Measurements from ENCODE around the gene TAS2R41. TPM values are rescaled to one million over a fixed set of nuclear protein-coding genes. Genes with fewer than 3 reads are reported as not detected.
A peak's percentile ranks its signal among the peaks of the same experiment; 100 is the strongest.

TAS2R41 gene
- total RNA-seq, 2 donors from 2014 or later: not detected

- peaks cover 18% of the 10 kb centered on the region for H3K4me1 ChIP-seq
- H3K27ac ChIP-seq: peak overlapping the region in 2 of 4 donors; percentile 53 to 54
- DNase-seq (peak in 2 of 4 donors; percentile 14 to 64), ATAC-seq (peak; percentile 82)
- no peaks in the 10 kb centered on the region for H3K36me3 ChIP-seq (replicated peaks in 1 of 2; ENCODE audit: insufficient read depth in 1 of 2, low read depth in 2 of 2)
- TF ChIP-seq CTCF (IDR thresholded peaks at IDR 0.05) (no peak), POLR2A (IDR thresholded peaks at IDR 0.05) (no peak)
- H3K9me3 ChIP-seq: no peaks in the 10 kb centered on the region
- no peak overlapping the region for H3K4me3 ChIP-seq
- no peaks in the 10 kb centered on the region for H3K27me3 ChIP-seq
- 57 to 59% methylated on average over 8 of the region's 8 CpGs for WGBS, 2 donors
- intact Hi-C loops (cut with DNase I): no loop called here
These were observed 35.0 kb downstream of the TAS2R41 start for GRCh38 chr7:143512488-143513340.

- intact Hi-C loops (cut with DNase I): no loop called here
- DNase-seq (no peak), ATAC-seq (no peak)
- H3K4me3 ChIP-seq: no peak overlapping the region
- H3K9me3 ChIP-seq: no peaks in the 10 kb centered on the region
- H3K36me3 ChIP-seq (replicated peaks in 1 of 2; ENCODE audit: insufficient read depth in 1 of 2, low read depth in 2 of 2): no peaks in the 10 kb centered on the region
- TF ChIP-seq POLR2A (IDR thresholded peaks at IDR 0.05): no peak
- no peak for TF ChIP-seq CTCF (IDR thresholded peaks at IDR 0.05)
- 67 to 71% methylated on average over 2 of the region's 2 CpGs for WGBS, 2 donors
- H3K4me1 ChIP-seq: peaks cover 18% of the 10 kb centered on the region
- H3K27me3 ChIP-seq: no peaks in the 10 kb centered on the region
- no peak overlapping the region for H3K27ac ChIP-seq
These were observed 36.8 kb downstream of the TAS2R41 start for GRCh38 chr7:143514487-143514886.

GRCh38 chr7:143514995-143515735 lies 37.5 kb downstream of the TAS2R41 start:
- intact Hi-C loops (cut with DNase I): no loop called here
- H3K36me3 ChIP-seq (replicated peaks in 1 of 2; ENCODE audit: insufficient read depth in 1 of 2, low read depth in 2 of 2): no peaks in the 10 kb centered on the region
- no peak overlapping the region for H3K4me3 ChIP-seq
- DNase-seq (peak in 1 of 4 donors; percentile 15), ATAC-seq (no peak)
- no peaks in the 10 kb centered on the region for H3K9me3 ChIP-seq
- no peaks in the 10 kb centered on the region for H3K27me3 ChIP-seq
- peaks cover 18% of the 10 kb centered on the region for H3K4me1 ChIP-seq
- TF ChIP-seq CTCF (IDR thresholded peaks at IDR 0.05): no peak
- TF ChIP-seq POLR2A (IDR thresholded peaks at IDR 0.05): no peak
- H3K27ac ChIP-seq: no peak overlapping the region
- WGBS, 2 donors: 74 to 79% methylated on average over 3 of the region's 3 CpGs

GRCh38 chr7:143516981-143517380 lies 39.3 kb downstream of the TAS2R41 start:
- no peaks in the 10 kb centered on the region for H3K27me3 ChIP-seq
- peaks cover 6% of the 10 kb centered on the region for H3K4me1 ChIP-seq
- H3K27ac ChIP-seq: no peak overlapping the region
- ATAC-seq: no peak
- intact Hi-C loops (cut with DNase I): no loop called here
- TF ChIP-seq CTCF (IDR thresholded peaks at IDR 0.05) (no peak), POLR2A (IDR thresholded peaks at IDR 0.05) (no peak)
- H3K36me3 ChIP-seq (replicated peaks in 1 of 2; ENCODE audit: insufficient read depth in 1 of 2, low read depth in 2 of 2): no peaks in the 10 kb centered on the region
- no peaks in the 10 kb centered on the region for H3K9me3 ChIP-seq
- 71% methylated on average over 2 of the region's 2 CpGs for WGBS, 2 donors
- H3K4me3 ChIP-seq: no peak overlapping the region
- no peak for DNase-seq

Data from body of pancreas (tissue), 4 donors.